Liver (tissue), 9 donors: ENCODE measurements around the gene PRDM7. TPM values are rescaled to one million over a fixed set of nuclear protein-coding genes. Genes with fewer than 3 reads are reported as not detected.

Experiments used
- DNase-seq: peaks from one replicate; pipeline ENCODE4 v3.0.0-alpha.2; 2017; ENCODE audit warnings: low spot score
- H3K27ac ChIP-seq, 2 donors: one replicate each; pipeline ENCODE4 v1.7.0; 2013; ENCODE audit warnings: inconsistent platforms in 2 of 2, low read length in 2 of 2, control low read depth in 1 of 2, low read depth in 1 of 2, mild to moderate bottlenecking in 1 of 2
- H3K27me3 ChIP-seq, 4 donors: one replicate each; pipeline versions ENCODE4 v1.6.1 to v1.7.0; 2013; ENCODE audit warnings: low read length in 3 of 4, inconsistent platforms in 1 of 4, mild to moderate bottlenecking in 1 of 4, moderate library complexity in 1 of 4; ENCODE audit not compliant: control insufficient read depth in 4 of 4, insufficient read depth in 4 of 4
- H3K36me3 ChIP-seq, 4 donors: one replicate each; pipeline versions ENCODE4 v1.6.1 to v1.7.0; 2013; ENCODE audit warnings: low read length in 3 of 4, mild to moderate bottlenecking in 3 of 4, low read depth in 1 of 4, moderate library complexity in 1 of 4; ENCODE audit not compliant: control insufficient read depth in 4 of 4, insufficient read depth in 3 of 4
- H3K4me1 ChIP-seq, 4 donors: one replicate each; pipeline versions ENCODE4 v1.6.1 to v1.7.0; 2013; ENCODE audit warnings: low read length in 3 of 4, mild to moderate bottlenecking in 3 of 4, moderate library complexity in 1 of 4; ENCODE audit not compliant: control insufficient read depth in 4 of 4, insufficient read depth in 4 of 4
- H3K4me3 ChIP-seq, 3 donors: one replicate each; pipeline versions ENCODE4 v1.6.1 to v1.7.0; 2013; ENCODE audit warnings: low read length in 3 of 3, control low read depth in 1 of 3, low read depth in 1 of 3, mild to moderate bottlenecking in 1 of 3
- H3K9ac ChIP-seq, 2 donors: one replicate each; pipeline ENCODE4 v1.7.0; 2013; ENCODE audit warnings: low read length in 2 of 2, mild to moderate bottlenecking in 2 of 2, moderate library complexity in 2 of 2, control low read depth in 1 of 2, low read depth in 1 of 2
- H3K9me3 ChIP-seq, 4 donors: one replicate each; pipeline versions ENCODE4 v1.6.1 to v1.7.0; 2013; ENCODE audit warnings: low read length in 3 of 4; ENCODE audit not compliant: control insufficient read depth in 4 of 4
- EGR1 ChIP-seq, 2 donors: IDR thresholded peaks; 2 replicates each; pipeline ENCODE4 v1.6.1; 2016 to 2018; ENCODE audit warnings: antibody characterized with exemption in 2 of 2, low read depth in 2 of 2
- FOXA1 ChIP-seq: IDR thresholded peaks from 2 replicates; pipeline ENCODE4 v1.6.1; 2016; ENCODE audit warnings: antibody characterized with exemption
- FOXA2 ChIP-seq: IDR thresholded peaks from 2 replicates; pipeline ENCODE4 v1.6.1; 2016; ENCODE audit warnings: antibody characterized with exemption
- GABPA ChIP-seq, 2 donors: IDR thresholded peaks in 1 of 2; conservative IDR thresholded peaks in 1 of 2; 2 replicates each; pipeline ENCODE4 v1.6.1; 2016; ENCODE audit warnings: antibody characterized with exemption in 2 of 2, mild to moderate bottlenecking in 1 of 2, moderate library complexity in 1 of 2
- HNF4A ChIP-seq, 2 donors: conservative IDR thresholded peaks; 2 replicates each; pipeline ENCODE4 v1.6.1; 2016; ENCODE audit warnings: antibody characterized with exemption in 2 of 2, mild to moderate bottlenecking in 2 of 2
- HNF4G ChIP-seq: IDR thresholded peaks from 2 replicates; pipeline ENCODE4 v1.6.1; 2016; ENCODE audit warnings: antibody characterized with exemption
- JUND ChIP-seq, 2 donors: IDR thresholded peaks; 2 replicates each; pipeline ENCODE4 v1.6.1; 2016; ENCODE audit warnings: antibody characterized with exemption in 2 of 2
- NR2F2 ChIP-seq: IDR thresholded peaks from 2 replicates; pipeline ENCODE4 v1.6.1; 2016; ENCODE audit warnings: antibody characterized with exemption
- RAD21 ChIP-seq, 2 donors: IDR thresholded peaks; 2 replicates each; pipeline ENCODE4 v1.6.1; 2016; ENCODE audit warnings: antibody characterized with exemption in 2 of 2, mild to moderate bottlenecking in 2 of 2
- RXRA ChIP-seq, 2 donors: IDR thresholded peaks; 2 replicates each; pipeline ENCODE4 v1.6.1; 2017 to 2018; ENCODE audit warnings: antibody characterized with exemption in 2 of 2, mild to moderate bottlenecking in 1 of 2
- SP1 ChIP-seq: IDR thresholded peaks from 2 replicates; pipeline ENCODE4 v1.6.1; 2018; ENCODE audit warnings: antibody characterized with exemption, mild to moderate bottlenecking
- TAF1 ChIP-seq: conservative IDR thresholded peaks from 2 replicates; pipeline ENCODE4 v1.6.1; 2016; ENCODE audit warnings: antibody characterized with exemption, mild to moderate bottlenecking
- YY1 ChIP-seq: IDR thresholded peaks from 2 replicates; pipeline ENCODE4 v1.6.1; 2016; ENCODE audit warnings: antibody characterized with exemption, mild to moderate bottlenecking
- WGBS: extraction: QIAGEN DNeasy Blood & Tissue Kit; methylation state at CpG from one replicate; pipeline ENCODE4 v1.1.7; 2013; 5-methylcytosine and 5-hydroxymethylcytosine counted together
- polyA plus RNA-seq, 2 donors: library from polyadenylated mRNA; stranded (reverse) in 1 of 2; unstranded in 1 of 2; fragments of 200-250 nt in 1 of 2; fragments of >200 nt in 1 of 2; fragmentation: Nextera tagmentation in 1 of 2; extraction: Ambion mirVana in 1 of 2; gene quantifications; one replicate each; pipeline versions ENCODE4 v1.2.1 to v1.2.3, GENCODE V29; 2013 to 2015
- total RNA-seq, 2 donors: library from RNA; depleted of rRNA; stranded (reverse); fragments of >200 nt; gene quantifications; one replicate each; pipeline ENCODE4 v1.2.3, GENCODE V29; 2014
- TF ChIP-seq, protein P1 (sequence below): fragments of 150-350 bp; IDR thresholded peaks from 2 replicates; pipeline ENCODE4 v1.5.1; 2017; ENCODE audit warnings: improper control_type of control experiment, low read depth, low read length; ENCODE audit not compliant: missing input control
- TF ChIP-seq, protein P2 (sequence below): IDR thresholded peaks from 2 replicates; pipeline ENCODE4 v1.6.1; 2016; ENCODE audit warnings: antibody characterized with exemption, mild to moderate bottlenecking
- TF ChIP-seq, protein P3 (sequence below): IDR thresholded peaks from 2 replicates; pipeline ENCODE4 v1.6.1; 2016; ENCODE audit warnings: antibody characterized with exemption
- TF ChIP-seq, protein P4 (sequence below): IDR thresholded peaks from 2 replicates; pipeline ENCODE4 v1.6.1; 2016; ENCODE audit warnings: antibody characterized with exemption
- TF ChIP-seq, protein P5 (sequence below): IDR thresholded peaks from 2 replicates; pipeline ENCODE4 v1.6.1; 2016; ENCODE audit warnings: antibody characterized with exemption
- donor health status: healthy.
- donor health status: healthy.
- donor health status: healthy.
- donor health status: healthy.
- donor health status: healthy.

The PRDM7 gene
- total and polyA plus RNA-seq, 4 donors, result not detected

DNA sequence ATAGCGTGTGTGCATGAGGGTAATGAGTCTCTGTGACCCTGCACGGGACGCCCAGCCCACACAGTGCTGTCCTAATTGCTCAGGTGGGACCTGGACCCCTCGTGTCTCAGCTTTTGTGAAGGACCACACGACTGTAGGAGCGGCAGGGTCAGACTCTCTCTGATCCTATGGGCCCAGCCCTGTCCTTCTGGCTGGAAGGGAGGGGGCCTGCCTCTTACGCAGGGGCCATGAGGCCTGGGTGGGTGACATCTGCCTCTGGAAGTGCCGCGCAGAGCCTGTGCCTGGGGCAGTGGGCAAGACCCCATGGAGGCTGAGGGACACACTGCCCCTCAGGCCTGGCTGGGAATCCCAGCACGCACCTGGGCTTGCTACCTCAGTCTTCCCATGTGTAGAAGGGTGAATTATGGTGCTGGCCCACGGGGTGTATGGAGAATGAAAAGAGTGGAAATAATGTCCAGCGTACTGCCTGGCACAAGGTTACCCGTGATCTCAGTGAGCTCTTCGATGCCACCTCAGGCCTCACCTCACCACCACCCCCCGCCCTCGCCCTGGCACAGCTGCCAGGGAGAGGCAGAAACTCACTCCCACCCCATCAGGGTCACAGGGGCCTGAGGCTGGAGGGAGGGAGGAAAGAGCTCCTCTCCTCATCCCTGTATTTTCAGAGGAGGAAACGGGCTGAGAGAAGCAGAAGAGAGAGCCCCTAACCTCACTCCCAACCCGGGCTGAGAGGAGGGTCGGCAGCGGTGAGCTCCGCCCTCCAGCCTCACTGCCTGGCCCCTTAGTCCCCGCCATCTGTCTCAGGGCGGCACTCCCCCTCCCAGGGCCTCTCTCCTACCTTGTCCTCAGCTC is 30.8 kb downstream of the PRDM7 start:
- DNase-seq, result no peak
- Histone ChIP-seq H3K27ac (peak overlapping the region; percentile 83 to 94), H3K9ac (peak overlapping the region in 1 of 2 donors; percentile 43), H3K27me3 (no peaks in the 10 kb centered on the region), H3K9me3 (no peaks in the 10 kb centered on the region), H3K4me3 (peak overlapping the region; percentile 36 to 48 (median 46)), H3K36me3 (peaks cover 0 to 23% (median 8%) of the 10 kb centered on the region in 4 donors), H3K4me1 (peaks cover 0 to 17% (median 8%) of the 10 kb centered on the region in 4 donors)
- 49% methylated on average over 23 of the region's 23 CpGs for WGBS
- TF ChIP-seq YY1 (no peak), RAD21 (IDR thresholded peaks at IDR 0.05) (no peak), HNF4A (conservative IDR thresholded peaks at IDR 0.05) (no peak), SP1 (no peak), GABPA (IDR thresholded peaks at IDR 0.05 in 1 of 2, conservative IDR thresholded peaks at IDR 0.05 in 1 of 2) (no peak), HNF4G (no peak), FOXA2 (no peak), FOXA1 (no peak), RXRA (IDR thresholded peaks at IDR 0.05) (no peak), EGR1 (IDR thresholded peaks at IDR 0.05; ENCODE audit: low read depth in 2 of 2) (no peak), NR2F2 (no peak), TAF1 (no peak), JUND (IDR thresholded peaks at IDR 0.05) (no peak)
- TF ChIP-seq, protein P1, sequence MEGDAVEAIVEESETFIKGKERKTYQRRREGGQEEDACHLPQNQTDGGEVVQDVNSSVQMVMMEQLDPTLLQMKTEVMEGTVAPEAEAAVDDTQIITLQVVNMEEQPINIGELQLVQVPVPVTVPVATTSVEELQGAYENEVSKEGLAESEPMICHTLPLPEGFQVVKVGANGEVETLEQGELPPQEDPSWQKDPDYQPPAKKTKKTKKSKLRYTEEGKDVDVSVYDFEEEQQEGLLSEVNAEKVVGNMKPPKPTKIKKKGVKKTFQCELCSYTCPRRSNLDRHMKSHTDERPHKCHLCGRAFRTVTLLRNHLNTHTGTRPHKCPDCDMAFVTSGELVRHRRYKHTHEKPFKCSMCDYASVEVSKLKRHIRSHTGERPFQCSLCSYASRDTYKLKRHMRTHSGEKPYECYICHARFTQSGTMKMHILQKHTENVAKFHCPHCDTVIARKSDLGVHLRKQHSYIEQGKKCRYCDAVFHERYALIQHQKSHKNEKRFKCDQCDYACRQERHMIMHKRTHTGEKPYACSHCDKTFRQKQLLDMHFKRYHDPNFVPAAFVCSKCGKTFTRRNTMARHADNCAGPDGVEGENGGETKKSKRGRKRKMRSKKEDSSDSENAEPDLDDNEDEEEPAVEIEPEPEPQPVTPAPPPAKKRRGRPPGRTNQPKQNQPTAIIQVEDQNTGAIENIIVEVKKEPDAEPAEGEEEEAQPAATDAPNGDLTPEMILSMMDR, result no peak
- TF ChIP-seq, protein P2, sequence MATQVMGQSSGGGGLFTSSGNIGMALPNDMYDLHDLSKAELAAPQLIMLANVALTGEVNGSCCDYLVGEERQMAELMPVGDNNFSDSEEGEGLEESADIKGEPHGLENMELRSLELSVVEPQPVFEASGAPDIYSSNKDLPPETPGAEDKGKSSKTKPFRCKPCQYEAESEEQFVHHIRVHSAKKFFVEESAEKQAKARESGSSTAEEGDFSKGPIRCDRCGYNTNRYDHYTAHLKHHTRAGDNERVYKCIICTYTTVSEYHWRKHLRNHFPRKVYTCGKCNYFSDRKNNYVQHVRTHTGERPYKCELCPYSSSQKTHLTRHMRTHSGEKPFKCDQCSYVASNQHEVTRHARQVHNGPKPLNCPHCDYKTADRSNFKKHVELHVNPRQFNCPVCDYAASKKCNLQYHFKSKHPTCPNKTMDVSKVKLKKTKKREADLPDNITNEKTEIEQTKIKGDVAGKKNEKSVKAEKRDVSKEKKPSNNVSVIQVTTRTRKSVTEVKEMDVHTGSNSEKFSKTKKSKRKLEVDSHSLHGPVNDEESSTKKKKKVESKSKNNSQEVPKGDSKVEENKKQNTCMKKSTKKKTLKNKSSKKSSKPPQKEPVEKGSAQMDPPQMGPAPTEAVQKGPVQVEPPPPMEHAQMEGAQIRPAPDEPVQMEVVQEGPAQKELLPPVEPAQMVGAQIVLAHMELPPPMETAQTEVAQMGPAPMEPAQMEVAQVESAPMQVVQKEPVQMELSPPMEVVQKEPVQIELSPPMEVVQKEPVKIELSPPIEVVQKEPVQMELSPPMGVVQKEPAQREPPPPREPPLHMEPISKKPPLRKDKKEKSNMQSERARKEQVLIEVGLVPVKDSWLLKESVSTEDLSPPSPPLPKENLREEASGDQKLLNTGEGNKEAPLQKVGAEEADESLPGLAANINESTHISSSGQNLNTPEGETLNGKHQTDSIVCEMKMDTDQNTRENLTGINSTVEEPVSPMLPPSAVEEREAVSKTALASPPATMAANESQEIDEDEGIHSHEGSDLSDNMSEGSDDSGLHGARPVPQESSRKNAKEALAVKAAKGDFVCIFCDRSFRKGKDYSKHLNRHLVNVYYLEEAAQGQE, result no peak
- TF ChIP-seq, protein P3, sequence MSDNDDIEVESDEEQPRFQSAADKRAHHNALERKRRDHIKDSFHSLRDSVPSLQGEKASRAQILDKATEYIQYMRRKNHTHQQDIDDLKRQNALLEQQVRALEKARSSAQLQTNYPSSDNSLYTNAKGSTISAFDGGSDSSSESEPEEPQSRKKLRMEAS, result no peak
- TF ChIP-seq, protein P4, sequence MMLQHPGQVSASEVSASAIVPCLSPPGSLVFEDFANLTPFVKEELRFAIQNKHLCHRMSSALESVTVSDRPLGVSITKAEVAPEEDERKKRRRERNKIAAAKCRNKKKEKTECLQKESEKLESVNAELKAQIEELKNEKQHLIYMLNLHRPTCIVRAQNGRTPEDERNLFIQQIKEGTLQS, result no peak

DNA sequence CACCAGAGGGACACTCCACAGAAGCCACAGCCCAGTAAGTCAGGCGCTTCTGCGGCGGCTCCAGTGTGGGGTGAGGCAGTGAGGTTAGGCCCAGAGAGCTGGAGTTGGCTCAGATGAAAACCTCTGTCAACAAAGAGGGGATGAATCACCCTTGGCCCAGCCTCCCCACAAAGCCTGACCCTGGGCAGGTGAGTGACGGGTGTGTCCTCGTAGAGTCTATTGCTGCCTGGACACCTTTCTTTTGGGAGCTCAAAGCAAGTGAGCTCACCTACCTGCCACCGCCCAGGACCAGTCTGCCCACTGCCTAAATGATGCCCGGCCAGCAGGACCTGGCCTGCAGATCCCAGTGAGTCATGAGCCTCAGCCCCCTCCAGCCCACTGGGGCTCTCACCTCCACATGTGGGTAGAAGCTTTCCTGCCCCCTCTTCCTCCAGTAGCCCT is 33.0 kb downstream of the PRDM7 start:
- Histone ChIP-seq H3K4me1 (peaks cover 0 to 17% (median 8%) of the 10 kb centered on the region in 4 donors), H3K36me3 (peaks cover 0 to 37% (median 8%) of the 10 kb centered on the region in 4 donors), H3K9ac (no peak overlapping the region), H3K27me3 (no peaks in the 10 kb centered on the region), H3K4me3 (no peak overlapping the region), H3K9me3 (no peaks in the 10 kb centered on the region), H3K27ac (no peak overlapping the region)
- 87% methylated on average over 7 of the region's 7 CpGs for WGBS
- no peak for DNase-seq
- TF ChIP-seq HNF4A (conservative IDR thresholded peaks at IDR 0.05) (no peak), GABPA (IDR thresholded peaks at IDR 0.05 in 1 of 2, conservative IDR thresholded peaks at IDR 0.05 in 1 of 2) (no peak), JUND (IDR thresholded peaks at IDR 0.05) (no peak), SP1 (no peak), HNF4G (no peak), RXRA (IDR thresholded peaks at IDR 0.05) (no peak), TAF1 (no peak), RAD21 (IDR thresholded peaks at IDR 0.05) (no peak), YY1 (no peak), FOXA2 (no peak), FOXA1 (no peak)
- TF ChIP-seq, protein P4, result no peak
- TF ChIP-seq, protein P5, sequence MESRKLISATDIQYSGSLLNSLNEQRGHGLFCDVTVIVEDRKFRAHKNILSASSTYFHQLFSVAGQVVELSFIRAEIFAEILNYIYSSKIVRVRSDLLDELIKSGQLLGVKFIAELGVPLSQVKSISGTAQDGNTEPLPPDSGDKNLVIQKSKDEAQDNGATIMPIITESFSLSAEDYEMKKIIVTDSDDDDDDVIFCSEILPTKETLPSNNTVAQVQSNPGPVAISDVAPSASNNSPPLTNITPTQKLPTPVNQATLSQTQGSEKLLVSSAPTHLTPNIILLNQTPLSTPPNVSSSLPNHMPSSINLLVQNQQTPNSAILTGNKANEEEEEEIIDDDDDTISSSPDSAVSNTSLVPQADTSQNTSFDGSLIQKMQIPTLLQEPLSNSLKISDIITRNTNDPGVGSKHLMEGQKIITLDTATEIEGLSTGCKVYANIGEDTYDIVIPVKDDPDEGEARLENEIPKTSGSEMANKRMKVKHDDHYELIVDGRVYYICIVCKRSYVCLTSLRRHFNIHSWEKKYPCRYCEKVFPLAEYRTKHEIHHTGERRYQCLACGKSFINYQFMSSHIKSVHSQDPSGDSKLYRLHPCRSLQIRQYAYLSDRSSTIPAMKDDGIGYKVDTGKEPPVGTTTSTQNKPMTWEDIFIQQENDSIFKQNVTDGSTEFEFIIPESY, result no peak
- TF ChIP-seq, protein P2, result no peak
